Endodermal cell (in vitro differentiated cells): Measurements from ENCODE around the gene LRRC7. TPM values are rescaled to one million over a fixed set of nuclear protein-coding genes. Genes with fewer than 3 reads are reported as not detected.

Experiments
- DNase-seq: peaks from one replicate; pipeline ENCODE4 v3.0.0-alpha.2; 2017
- H3K27ac ChIP-seq: 2 replicates; pipeline ENCODE4 v1.5.1; 2013; ENCODE audit warnings: mild to moderate bottlenecking, low read depth, low read length, moderate library complexity
- H3K27me3 ChIP-seq: 2 replicates; pipeline ENCODE4 v1.6.1; 2013; ENCODE audit warnings: mild to moderate bottlenecking, low read length, moderate library complexity; ENCODE audit not compliant: insufficient read depth, control insufficient read depth, poor library complexity, severe bottlenecking
- H3K36me3 ChIP-seq: 2 replicates; pipeline ENCODE4 v1.7.0; 2013; ENCODE audit warnings: mild to moderate bottlenecking, low read length, moderate library complexity; ENCODE audit not compliant: control insufficient read depth, insufficient read depth
- H3K4me1 ChIP-seq: one replicate; pipeline ENCODE4 v1.7.0; 2013; ENCODE audit warnings: low read length; ENCODE audit not compliant: control insufficient read depth, insufficient read depth
- H3K4me3 ChIP-seq: 2 replicates; pipeline ENCODE4 v1.5.1; 2013; ENCODE audit warnings: mild to moderate bottlenecking, low read length, moderate library complexity
- H3K9ac ChIP-seq: 2 replicates; pipeline ENCODE4 v1.6.1; 2013; ENCODE audit warnings: mild to moderate bottlenecking, low read length, moderate library complexity; ENCODE audit not compliant: poor library complexity, severe bottlenecking; ENCODE audit errors: extremely low read depth
- H3K9me3 ChIP-seq: 2 replicates; pipeline ENCODE4 v1.6.1; 2013; ENCODE audit warnings: mild to moderate bottlenecking, low read length, moderate library complexity; ENCODE audit not compliant: control insufficient read depth
- H3K27ac Mint-ChIP-seq: 2 replicates; pipeline ENCODE4 v1.8.0; 2020; ENCODE audit warnings: mixed read lengths
- H3K27me3 Mint-ChIP-seq: 2 replicates; pipeline ENCODE4 v1.8.0; 2021; ENCODE audit warnings: mild to moderate bottlenecking, mixed read lengths; ENCODE audit not compliant: insufficient read depth
- H3K36me3 Mint-ChIP-seq: 2 replicates; pipeline ENCODE4 v1.8.0; 2020; ENCODE audit warnings: low read depth, mixed read lengths
- H3K4me1 Mint-ChIP-seq: 2 replicates; pipeline ENCODE4 v1.8.0; 2020; ENCODE audit warnings: mixed read lengths
- H3K4me3 Mint-ChIP-seq: 2 replicates; pipeline ENCODE4 v1.8.0; 2020; ENCODE audit warnings: mild to moderate bottlenecking, moderate library complexity, mixed read lengths
- H3K9me3 Mint-ChIP-seq: 2 replicates; pipeline ENCODE4 v1.8.0; 2020; ENCODE audit warnings: mild to moderate bottlenecking, mixed read lengths
- WGBS, 2 experiments: methylation state at CpG; one replicate each; pipeline versions ENCODE4 v1.1.5 to v1.1.7; 2013; ENCODE audit warnings: missing lambda C conversion rate in 2 of 2, mixed read lengths in 1 of 2; ENCODE audit not compliant: insufficient coverage in 1 of 2, insufficient read length in 1 of 2; 5-methylcytosine and 5-hydroxymethylcytosine counted together
- total RNA-seq, 2 donors: library from RNA; stranded (reverse); fragmentation: NEBNext Ultra II Directional in 1 of 2; extraction: Animal tissue kit (Norgen Biotek cat#: 25700) in 1 of 2; gene quantifications; 2 replicates in 1 of 2; 3 replicates in 1 of 2; pipeline ENCODE4 v1.2.1, GENCODE V29; 2021
- TF ChIP-seq, protein P1 (sequence below): fragments of 200-600 bp; sonication (generic); conservative IDR thresholded peaks from 2 replicates; pipeline ENCODE4 v1.5.0; 2021; ENCODE audit warnings: antibody characterized with exemption, mild to moderate bottlenecking

The LRRC7 gene
- total RNA-seq, 2 donors from 2014 or later, result 1.4 to 2.2 TPM

DNA sequence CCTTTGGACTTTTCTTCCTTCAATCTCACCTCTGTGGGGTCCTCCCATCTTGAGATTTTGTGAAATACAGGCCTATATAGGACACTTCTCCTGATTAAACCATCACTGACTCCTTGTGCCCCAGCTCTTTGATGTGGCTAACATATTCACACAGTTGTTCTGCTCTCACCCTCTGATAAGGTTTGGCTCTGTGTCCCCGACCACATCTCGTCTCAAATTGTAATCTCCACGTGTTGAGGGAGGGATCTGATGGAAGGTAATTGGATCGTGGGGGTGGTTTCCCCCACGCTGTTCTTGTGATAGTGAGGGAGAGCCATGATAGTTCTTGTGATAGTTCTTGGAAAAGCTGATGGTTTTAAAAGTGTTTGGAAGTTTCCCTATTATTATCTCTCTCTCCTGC, 19.7 kb downstream of the LRRC7 start:
- Mint-ChIP-seq H3K36me3 (no peaks in the 10 kb centered on the region), H3K9me3 (no peaks in the 10 kb centered on the region), H3K4me1 (no peaks in the 10 kb centered on the region), H3K4me3 (no peak overlapping the region), H3K27ac (no peak overlapping the region), H3K27me3 (no peaks in the 10 kb centered on the region)
- Histone ChIP-seq H3K9me3 (no peaks in the 10 kb centered on the region), H3K36me3 (no peaks in the 10 kb centered on the region), H3K4me3 (no peak overlapping the region), H3K27ac (no peak overlapping the region), H3K27me3 (no peaks in the 10 kb centered on the region), H3K9ac (no peak overlapping the region), H3K4me1 (no peaks in the 10 kb centered on the region)
- 70 to 85% methylated on average over 3 to 5 of the region's 5 CpGs for WGBS, 2 experiments
- TF ChIP-seq, protein P1, sequence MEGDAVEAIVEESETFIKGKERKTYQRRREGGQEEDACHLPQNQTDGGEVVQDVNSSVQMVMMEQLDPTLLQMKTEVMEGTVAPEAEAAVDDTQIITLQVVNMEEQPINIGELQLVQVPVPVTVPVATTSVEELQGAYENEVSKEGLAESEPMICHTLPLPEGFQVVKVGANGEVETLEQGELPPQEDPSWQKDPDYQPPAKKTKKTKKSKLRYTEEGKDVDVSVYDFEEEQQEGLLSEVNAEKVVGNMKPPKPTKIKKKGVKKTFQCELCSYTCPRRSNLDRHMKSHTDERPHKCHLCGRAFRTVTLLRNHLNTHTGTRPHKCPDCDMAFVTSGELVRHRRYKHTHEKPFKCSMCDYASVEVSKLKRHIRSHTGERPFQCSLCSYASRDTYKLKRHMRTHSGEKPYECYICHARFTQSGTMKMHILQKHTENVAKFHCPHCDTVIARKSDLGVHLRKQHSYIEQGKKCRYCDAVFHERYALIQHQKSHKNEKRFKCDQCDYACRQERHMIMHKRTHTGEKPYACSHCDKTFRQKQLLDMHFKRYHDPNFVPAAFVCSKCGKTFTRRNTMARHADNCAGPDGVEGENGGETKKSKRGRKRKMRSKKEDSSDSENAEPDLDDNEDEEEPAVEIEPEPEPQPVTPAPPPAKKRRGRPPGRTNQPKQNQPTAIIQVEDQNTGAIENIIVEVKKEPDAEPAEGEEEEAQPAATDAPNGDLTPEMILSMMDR, result no peak
- no peak for DNase-seq

DNA sequence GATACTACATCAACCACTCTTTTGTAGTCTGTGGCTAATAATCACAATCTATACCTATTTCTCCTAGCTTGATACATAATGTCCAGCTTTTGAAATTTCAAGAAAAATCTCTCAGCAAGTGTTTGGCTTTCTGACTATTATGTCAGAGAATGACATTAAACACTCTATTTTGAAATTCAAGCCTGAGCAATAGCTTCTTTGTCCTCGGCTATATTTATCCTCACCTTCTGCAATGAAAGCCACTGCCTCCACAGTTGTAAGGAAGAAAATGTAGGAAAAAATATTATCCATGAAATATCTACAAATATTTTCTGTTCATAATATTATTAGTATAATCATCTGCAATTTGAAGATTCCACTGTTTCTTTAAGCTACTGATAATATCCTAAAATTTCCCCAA, 22.1 kb downstream of the LRRC7 start:
- Histone ChIP-seq H3K9ac (no peak overlapping the region), H3K27ac (no peak overlapping the region), H3K4me3 (no peak overlapping the region), H3K9me3 (no peaks in the 10 kb centered on the region), H3K27me3 (no peaks in the 10 kb centered on the region), H3K36me3 (no peaks in the 10 kb centered on the region), H3K4me1 (no peaks in the 10 kb centered on the region)
- no peak for DNase-seq
- Mint-ChIP-seq H3K27ac (no peak overlapping the region), H3K4me3 (no peak overlapping the region), H3K27me3 (no peaks in the 10 kb centered on the region), H3K9me3 (no peaks in the 10 kb centered on the region), H3K36me3 (no peaks in the 10 kb centered on the region), H3K4me1 (no peaks in the 10 kb centered on the region)
- WGBS, 2 experiments, result 100% methylated on average over 1 of the region's 1 CpG; no CpG with 5 or more reads in 1 of the 2 experiments
- TF ChIP-seq, protein P1, result no peak

DNA sequence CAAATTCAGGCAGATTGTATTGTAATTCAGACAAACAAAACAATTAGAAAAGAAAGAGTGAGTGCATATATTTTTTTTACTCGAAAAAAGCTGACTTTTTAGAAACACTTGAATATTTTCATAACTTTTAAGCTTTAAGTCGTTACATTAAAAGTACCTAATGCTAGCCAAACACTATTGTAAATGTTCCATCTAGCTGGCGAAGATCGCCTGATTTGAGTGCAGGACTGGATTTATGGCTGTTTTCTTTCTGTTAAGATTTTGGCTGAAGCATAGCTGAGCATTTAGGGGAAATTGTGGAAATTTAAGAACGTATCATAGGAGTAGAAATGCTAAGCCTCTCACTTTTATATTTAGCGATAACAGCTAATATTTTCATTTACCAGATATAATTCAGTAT, 24.6 kb downstream of the LRRC7 start:
- Mint-ChIP-seq H3K27me3 (no peaks in the 10 kb centered on the region), H3K4me3 (no peak overlapping the region), H3K27ac (no peak overlapping the region), H3K36me3 (no peaks in the 10 kb centered on the region), H3K4me1 (no peaks in the 10 kb centered on the region), H3K9me3 (no peaks in the 10 kb centered on the region)
- TF ChIP-seq, protein P1, result no peak
- Histone ChIP-seq H3K9ac (no peak overlapping the region), H3K4me1 (no peaks in the 10 kb centered on the region), H3K27ac (no peak overlapping the region), H3K4me3 (no peak overlapping the region), H3K27me3 (no peaks in the 10 kb centered on the region), H3K36me3 (no peaks in the 10 kb centered on the region), H3K9me3 (no peaks in the 10 kb centered on the region)
- DNase-seq, result no peak
- 93 to 95% methylated on average over 3 to 6 of the region's 6 CpGs for WGBS, 2 experiments
